Raji (cell line): ENCODE measurements around the gene CCDC110.

ENCODE experiments used
- POLR2A ChIP-seq: IDR thresholded peaks from 2 replicates; pipeline ENCODE4 v1.6.1; 2011; ENCODE audit warnings: low read depth, low read length, control low read depth; ENCODE audit not compliant: insufficient read depth

The CCDC110 gene

DNA sequence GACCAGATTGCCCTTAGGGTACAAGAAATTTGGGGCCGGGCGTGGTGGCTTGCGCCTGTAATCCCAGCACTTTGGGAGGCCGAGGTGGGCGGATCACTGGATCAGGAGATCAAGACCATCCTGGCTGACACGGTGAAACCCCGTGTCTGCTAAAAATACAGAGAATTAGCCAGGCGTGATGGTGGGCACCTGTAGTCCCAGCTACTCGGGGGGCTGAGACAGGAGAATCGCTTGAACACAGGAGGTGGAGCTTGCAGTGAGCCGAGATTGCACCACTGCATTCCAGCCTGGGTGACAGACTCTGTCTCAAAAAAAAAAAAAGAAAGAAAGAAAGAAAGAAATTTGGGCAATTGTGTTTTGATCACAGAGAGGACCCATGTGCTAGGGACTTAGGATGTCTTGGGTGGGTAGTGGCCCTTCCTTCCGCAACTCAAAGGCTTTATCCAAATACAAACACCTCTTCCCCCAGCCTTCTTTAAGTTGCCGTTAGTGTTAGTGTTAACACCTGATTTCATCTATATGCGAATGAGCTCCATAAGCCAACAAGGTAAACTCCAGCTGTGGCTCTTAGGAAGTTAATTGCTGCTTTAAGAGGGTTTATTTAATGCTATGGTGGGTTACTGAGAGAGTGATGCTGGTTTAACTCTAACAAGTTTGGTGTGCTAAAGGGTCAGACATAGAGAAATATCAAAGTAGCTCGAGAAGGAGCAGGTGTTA lies 8.6 kb upstream of the CCDC110 start:
- no peak for TF ChIP-seq POLR2A

DNA sequence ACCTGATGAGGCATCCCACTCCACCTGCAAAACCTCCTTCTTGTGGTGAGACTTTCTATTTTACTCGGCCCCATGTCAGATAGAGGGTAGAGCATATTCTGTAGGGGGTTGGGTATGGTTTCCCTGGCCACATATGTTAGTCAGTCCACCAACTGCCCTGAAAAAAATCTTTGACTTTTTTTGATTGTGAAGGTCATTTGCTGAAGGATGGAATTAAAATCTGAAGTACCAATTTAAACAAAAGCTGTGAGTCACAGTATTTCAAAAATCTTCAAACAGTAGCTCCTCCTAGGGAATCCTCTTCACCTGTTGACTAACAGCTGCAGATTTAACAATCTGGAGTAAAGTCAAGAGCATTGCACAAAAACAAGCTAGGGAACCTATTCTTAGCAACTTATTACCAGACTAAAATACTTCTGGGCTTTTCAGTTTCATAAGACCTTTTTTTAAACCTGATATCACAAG lies 8.0 kb upstream of the CCDC110 start:
- TF ChIP-seq POLR2A, result no peak

DNA sequence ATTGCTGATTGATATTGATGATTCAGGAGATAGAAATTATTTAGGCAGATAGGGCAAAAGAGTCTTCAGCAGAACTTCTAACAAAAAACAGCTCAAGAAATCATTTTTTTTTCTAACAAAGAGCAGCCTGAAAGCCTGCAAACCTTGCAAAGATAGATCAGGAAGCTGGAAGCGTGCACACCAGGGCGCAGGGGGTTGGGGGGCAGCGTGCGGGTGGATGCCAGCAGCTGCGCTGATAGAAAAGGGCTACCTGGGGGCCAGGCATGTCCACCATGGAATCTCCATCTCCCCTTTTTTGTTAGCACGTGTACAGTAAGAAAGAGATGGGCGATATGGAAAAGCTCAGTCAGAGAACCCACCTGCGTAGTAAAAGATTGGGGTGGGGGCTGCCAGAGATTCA lies 1.7 kb upstream of the CCDC110 start:
- no peak for TF ChIP-seq POLR2A

DNA sequence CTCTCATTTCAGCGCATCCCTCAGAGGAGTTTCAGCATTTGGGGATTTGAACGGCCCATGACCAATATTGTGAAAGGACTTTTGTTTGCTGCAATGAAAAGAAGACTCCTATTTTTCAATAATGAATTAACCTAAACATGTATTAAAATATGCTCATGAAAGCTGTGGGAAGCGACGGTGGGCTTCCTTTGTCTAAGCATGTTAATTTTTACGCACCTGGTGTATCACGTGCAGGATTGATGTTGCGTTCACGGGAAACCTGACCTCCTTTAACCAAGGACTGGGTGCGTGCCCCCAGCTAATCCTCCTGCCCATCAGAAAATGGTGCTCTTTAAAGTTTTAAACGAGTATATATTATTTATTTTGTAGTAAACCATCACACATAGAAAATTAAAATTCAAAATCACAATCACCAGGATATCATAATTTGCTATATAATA lies 590 bp upstream of the CCDC110 start:
- no peak for TF ChIP-seq POLR2A

DNA sequence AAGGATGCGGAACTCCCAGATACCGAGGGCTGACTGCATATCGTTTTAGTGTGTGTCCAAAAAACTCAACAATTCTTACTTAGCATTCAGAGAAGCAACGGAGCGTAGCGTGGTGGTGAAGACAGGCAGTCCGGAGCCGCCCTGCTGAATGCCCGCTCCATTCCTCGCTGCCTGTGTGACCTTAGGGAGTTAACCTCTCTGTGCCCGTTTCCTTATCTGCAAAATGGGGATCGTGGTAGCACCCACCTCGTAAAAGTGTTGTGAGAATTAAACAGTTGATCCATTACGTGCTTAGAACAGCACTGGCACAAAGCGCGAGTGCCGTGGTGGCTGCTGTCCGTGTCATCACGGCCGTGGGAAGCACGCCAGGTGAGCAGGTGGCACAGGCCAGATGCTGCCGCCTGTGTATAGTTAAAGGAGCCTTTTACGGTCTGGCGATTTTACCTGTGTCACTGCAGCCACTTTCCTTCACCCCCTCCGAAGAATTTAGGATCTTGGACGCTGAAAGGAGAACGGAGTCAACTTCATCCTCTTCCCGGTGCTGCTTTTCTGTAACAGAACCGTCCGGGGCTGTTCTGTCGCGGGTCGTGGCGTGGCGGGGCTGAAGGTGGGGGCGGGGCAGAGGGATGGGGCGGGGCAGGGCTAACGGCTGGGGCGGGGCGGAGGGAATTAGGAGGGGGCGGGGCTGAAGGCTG lies 885 bp downstream of the CCDC110 start:
- no peak for TF ChIP-seq POLR2A

DNA sequence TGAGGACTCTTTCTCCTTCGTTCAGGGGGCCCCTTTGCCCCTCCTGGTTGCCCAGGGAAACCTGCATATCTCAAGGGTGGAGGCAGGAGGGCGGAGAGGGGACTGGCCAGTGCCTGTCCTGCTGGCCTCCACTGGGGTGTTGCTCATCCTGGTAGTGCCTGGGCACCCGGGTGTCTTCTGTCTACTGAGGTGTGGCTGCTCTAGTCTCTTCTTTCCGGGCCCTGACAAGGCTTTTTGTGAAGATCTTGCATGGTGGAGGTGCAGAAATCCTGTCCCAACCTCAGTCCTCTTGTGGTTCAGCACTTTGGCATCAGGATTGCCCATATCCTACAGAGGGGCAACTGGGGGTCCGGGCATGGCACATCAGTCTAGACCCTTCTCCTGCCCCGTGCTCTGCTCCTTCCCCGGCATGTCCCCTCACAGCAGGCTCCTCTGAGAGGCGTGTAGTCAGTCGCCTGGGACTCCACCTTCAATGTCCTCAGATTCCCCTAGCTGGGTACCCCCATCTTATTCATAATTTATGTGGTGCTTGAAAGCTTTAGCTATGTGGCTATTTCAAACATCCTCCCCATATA lies 1.9 kb downstream of the CCDC110 start:
- TF ChIP-seq POLR2A, result no peak

DNA sequence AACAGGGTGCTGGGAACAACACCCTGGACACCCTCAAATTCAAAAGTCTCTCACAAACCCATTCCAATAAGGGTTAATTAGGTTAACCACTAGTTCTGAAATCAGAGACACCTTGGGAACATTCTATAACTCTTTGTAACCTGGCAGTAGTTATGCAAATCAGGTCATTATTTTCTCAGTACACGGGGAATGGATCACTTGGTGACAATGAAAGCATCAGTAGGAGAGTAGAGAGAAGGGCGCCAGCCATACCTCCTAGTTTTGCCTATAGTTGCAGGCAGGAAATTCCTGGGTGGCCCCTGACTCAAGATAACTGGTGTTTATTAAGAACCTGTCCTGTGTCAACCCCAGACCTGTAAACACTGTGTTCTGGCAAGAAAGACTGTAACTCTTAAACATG lies 2.5 kb downstream of the CCDC110 start:
- TF ChIP-seq POLR2A, result no peak

DNA sequence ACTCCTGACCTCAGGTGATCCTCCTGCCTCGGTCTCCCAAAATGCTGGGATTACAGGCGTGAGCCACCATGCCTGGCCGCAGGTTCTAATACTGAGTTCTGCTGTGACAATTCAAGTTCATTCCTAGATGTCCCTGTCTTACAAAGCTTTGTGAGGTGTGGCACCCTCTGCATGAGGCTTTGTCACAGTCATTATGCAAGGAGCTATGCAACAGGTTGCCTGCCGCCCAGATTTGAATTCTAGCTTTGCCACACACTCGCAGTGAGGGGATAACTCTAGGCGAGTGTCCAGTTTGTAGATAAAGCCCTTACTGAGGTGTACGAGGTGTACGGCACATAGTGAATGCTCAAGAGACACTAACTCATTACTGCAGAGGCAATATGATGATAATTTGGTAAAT lies 3.5 kb downstream of the CCDC110 start:
- TF ChIP-seq POLR2A, result no peak

DNA sequence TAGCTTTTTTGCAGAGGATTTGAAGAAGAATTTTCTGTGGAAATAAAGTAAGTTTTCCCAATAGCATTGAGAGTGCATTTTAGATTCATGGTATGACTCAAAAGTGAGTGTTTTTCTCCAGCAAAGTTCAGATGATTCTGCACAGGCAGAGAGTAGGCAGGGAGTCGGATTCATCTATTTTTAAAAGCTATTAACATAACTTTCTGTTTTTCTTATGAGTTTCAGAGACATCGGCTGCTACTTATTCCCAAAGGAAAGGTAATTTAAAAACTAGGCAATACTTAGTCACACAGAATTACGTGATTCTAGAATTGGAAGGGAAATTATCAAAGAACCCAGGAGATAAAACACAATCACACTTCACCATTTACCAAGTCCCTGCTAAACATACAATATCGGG lies 4.4 kb downstream of the CCDC110 start:
- no peak for TF ChIP-seq POLR2A

DNA sequence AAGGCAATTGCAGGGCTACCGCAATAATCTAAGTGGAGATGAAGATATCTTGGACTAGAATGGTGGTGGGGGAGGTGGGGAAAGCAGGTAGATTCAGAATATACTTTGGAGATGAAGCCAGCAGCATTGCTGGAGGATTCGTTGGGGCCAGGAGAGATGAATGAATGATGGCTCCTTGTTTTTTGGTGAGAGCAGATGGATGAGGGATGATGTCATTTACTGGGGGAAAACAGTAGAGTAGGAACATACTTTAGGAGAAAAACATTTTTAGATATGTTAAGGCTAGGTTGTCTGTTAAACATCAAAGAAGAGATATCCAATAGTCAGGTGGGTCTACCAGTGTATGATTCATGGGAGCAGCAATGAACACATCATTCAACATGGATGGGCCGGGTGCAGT lies 5.8 kb downstream of the CCDC110 start:
- no peak for TF ChIP-seq POLR2A

DNA sequence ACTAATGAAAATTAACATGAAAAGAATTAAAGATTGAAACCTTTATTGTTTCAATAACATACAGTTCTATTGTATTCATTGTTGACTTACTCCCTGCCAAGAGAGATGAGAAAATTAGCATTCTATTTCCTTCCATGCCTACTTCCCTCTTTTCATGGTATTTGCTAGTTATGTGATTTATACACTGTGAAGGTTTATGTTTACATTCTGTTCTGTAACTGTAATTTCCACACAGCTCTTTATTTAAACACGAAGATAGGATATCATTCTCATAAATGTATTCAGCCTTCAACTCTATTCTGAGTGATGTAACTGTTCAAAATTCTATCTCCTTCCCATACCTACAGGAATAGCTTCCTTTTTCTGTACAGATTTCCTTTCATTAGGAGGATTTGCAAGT lies 6.6 kb downstream of the CCDC110 start:
- TF ChIP-seq POLR2A, result no peak

DNA sequence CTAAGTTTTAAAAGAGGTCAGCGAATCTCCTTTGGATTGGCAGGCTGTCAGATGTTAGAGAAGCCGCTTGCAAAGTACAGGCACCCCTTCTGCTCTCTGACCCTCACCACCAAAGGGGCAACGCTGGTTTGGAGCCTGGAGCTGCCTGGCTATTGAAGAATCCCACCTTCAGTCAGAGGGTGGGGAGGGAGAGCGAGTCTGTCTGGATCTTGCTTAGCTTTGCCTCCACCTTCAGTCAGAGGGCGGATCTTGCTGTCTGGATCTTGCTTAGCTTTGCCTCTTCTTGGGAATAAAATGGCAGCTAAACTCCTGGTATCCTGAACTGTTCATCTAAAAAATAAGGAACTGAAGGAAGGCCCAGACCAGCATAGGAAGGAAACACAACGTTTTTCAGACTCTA lies 7.3 kb downstream of the CCDC110 start:
- no peak for TF ChIP-seq POLR2A

DNA sequence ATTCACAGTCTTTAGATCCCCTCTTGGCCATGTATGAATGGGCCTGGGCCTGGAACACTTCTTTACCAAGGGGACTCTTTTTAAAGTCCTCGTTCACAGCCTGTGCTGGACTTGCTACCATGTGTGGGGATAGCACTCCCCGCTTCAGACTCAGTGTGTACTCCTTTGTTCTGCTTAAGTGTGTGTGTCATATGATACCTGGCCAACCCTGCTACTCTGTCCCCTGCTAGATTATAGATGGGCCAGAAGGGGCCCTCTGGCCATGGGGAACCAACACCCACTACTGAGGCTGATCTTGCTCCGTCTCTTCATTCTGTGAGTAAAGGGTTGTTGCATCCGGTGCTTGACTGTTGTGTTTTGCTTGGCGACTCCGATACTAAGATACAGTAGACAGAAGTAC lies 8.0 kb downstream of the CCDC110 start:
- TF ChIP-seq POLR2A, result no peak

DNA sequence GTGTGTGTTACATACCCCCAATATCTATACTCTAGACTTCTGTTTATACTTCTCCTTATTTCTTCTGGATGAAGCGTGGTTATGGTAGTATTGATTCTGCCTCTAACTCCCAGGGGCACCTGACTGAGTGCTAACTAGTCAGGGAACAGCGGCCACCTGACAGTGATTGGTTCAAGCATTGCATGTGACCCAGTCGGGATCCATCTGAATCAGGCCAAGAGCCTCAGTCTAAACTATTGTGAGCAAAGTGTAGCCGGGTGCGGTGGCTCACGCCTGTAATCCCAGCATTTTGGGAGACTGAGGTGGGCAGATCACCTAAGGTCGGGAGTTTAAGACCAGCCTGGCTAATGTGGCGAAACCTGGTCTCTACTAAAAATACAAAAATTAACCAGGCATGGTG lies 10.0 kb downstream of the CCDC110 start:
- TF ChIP-seq POLR2A, result no peak

DNA sequence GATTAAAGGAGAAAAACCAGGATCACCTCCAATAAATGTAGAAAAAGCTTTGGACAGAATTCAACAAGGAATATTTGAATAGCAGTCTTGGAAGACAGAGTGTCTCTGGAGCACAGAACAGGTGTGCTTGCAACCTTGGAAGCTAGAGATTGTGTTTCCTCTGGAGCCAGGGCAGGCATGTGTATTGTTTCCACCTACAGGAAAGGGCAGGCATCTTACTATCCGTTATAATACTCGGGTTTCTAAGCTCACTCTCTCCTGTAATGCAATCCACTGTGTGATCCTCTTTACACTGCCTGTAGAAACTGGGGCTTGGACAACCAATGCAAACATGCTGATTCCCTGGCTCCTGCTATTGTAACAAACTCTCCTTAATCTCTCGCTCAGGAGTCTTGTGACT lies 14.4 kb downstream of the CCDC110 start:
- no peak for TF ChIP-seq POLR2A

DNA sequence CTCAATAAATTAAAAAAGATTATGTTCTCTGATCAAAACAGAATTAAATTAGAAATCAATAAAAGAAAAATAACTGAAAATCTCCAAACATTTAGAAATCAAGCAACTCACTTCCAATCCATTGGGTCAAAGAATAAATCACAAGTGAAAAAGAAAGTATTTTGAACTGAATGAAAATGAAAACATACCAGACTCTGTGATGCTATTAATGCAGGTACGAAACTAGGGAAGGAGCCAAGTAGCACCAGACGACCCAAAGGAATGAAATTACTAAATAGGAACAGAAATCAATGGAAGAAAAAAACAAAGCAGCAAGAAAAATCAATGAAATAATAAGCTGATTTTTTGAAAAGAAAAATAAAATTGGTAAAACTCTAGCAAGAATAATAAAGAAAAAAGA lies 15.4 kb downstream of the CCDC110 start:
- TF ChIP-seq POLR2A, result no peak
